GM21360 (cell line): ENCODE results near the gene NHLRC1.

Experiments used
- ATAC-seq: cut with Tn5 transposase; IDR thresholded peaks from one replicate; pipeline ENCODE4 v1.9.1; 2021; ENCODE audit warnings: mild to moderate bottlenecking, moderate library complexity; ENCODE audit not compliant: unreplicated experiment

The NHLRC1 gene

GRCh38 chr6:18088419-18089296 lies 33.8 kb downstream of the NHLRC1 start:
- ATAC-seq: no peak

DNA sequence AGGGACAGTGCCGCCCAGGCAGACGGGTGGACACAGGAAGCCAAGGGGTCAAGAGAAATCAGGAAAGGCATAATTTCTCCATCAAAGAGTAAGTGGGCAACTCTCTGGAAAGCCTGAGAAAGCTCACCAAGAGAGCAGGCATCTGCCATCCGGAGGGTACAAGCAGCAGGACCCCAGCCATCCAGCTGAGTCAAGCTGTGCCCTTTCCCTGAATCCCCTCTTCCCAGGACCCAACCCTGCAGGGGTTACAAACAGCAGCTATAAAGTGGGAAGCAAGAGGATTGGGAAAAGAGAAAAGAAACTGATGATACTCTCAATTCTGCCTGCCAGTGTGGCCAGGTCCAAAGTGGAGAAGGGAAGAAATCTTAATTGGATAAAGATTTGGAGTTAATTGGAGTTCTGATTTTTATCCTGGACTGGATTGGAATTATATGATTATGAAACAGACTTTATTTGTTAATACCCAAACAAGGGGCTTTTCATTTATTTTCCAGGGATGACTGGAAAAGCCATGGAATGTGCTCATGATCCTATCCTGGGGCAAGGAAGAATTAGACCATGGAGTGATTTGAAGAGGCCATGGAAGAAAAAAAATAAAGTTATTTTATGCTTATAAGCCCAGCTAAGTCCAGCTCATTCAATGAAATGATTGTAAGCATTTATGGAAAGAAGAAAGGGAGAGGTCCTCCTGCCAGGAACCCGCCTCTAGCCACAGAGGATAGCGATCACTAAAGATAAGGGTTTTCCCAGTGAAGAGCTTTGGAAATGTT lies 34.9 kb downstream of the NHLRC1 start:
- ATAC-seq: no peak

- ATAC-seq: no peak
Measured at GRCh38 chr6:18081025-18081668, 41.3 kb downstream of the NHLRC1 start.

DNA sequence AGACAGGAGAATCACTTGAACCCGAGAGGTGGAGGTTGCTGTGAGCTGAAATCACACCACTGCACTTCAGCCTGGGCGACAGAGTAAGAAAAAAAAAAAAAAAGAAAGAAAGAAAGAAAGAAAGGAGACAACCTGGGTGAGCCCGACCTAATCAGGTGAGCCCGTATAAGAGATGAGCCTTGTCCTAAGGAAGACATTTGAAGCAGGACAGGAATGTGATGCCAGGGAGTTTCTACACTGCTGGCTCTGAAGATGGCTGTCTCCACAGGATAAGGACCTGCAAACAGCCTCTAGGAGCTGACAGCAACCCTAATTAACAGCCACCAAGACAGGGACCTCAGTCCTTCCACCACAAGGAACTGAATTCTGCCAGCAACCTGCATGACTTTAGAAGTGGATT lies 41.9 kb downstream of the NHLRC1 start:
- ATAC-seq: no peak

DNA sequence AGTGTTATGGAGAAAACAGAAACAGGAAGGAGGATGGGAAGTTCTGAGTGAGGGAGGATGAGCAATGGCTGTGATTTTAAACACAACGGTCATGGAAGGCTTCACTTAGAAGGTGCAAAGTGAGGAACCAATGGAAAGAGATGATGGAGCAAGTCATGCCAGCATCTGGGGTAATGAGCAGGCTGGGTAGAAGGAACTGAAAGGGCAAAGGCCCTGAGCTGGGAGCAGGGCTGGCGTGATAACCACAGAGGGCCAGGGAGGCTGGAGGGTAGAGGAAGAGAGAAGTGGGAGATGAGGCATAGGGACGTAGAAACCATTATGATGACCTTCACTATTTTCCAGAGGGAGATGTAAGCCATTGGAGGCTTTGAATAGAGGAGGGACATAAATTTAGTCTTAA lies 43.6 kb downstream of the NHLRC1 start:
- ATAC-seq: no peak

DNA sequence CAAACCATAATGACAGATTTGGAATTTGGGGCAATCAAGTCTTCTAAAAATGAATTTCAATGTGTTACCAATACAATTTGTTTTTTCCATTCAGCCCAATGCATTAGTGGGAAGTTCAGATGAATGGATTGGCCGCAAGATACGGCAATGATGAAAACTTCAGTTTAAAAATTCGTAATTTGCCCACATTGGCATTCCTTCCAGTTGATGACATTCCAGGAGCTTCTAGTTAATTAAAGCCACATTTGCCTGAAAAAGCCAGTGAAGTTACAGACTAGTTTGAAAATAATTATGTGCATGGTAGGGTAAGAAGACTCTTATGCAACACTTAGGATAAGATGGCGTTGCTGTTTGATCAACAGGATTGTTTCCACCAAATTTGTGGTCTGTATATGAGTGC lies 46.2 kb downstream of the NHLRC1 start:
- no peak for ATAC-seq

- ATAC-seq: no peak
Measured at GRCh38 chr6:18072841-18073240, 49.6 kb downstream of the NHLRC1 start.

- no peak for ATAC-seq
Measured at GRCh38 chr6:18070486-18070885, 52.0 kb downstream of the NHLRC1 start.
